WTC11 (cell line): ENCODE measurements around the gene ORM1. TPM values are rescaled to one million over a fixed set of nuclear protein-coding genes. Genes with fewer than 3 reads are reported as not detected.

ENCODE experiments used
- ATAC-seq: fragments of 200-7000 bp; cut with Tn5 transposase; 2 replicates; pipeline ENCODE4 v1.10.0; 2021; ENCODE audit warnings: mild to moderate bottlenecking, moderate library complexity
- CTCF ChIA-PET: fragments of 300-600 bp; sonication (Branson Sonifier 250); formaldehyde crosslinking; loops from one replicate; lab custom pipeline; 2021; ENCODE audit warnings: antibody characterized with exemption; lab: Charles Lee
- POLR2A ChIA-PET: fragments of 350-600 bp; sonication (Branson Sonifier 250); formaldehyde crosslinking; loops from one replicate; lab custom pipeline; 2021; ENCODE audit warnings: antibody characterized with exemption; lab: Charles Lee
- DNase-seq: peaks from one replicate; pipeline ENCODE4 v3.0.0; 2021; ENCODE audit warnings: low spot score
- H3K27ac Mint-ChIP-seq: 2 replicates; pipeline ENCODE4 v1.8.0; 2021; ENCODE audit warnings: mixed read lengths
- H3K27me3 Mint-ChIP-seq: 2 replicates; pipeline ENCODE4 v1.8.0; 2021; ENCODE audit warnings: low read depth, mild to moderate bottlenecking, moderate library complexity, mixed read lengths
- H3K36me3 Mint-ChIP-seq: 2 replicates; pipeline ENCODE4 v1.8.0; 2021; ENCODE audit warnings: mixed read lengths
- H3K4me1 Mint-ChIP-seq: 2 replicates; pipeline ENCODE4 v1.8.0; 2022; ENCODE audit warnings: mixed read lengths
- H3K4me3 Mint-ChIP-seq: 2 replicates; pipeline ENCODE4 v1.8.0; 2021; ENCODE audit warnings: mild to moderate bottlenecking, moderate library complexity, mixed read lengths
- H3K9me3 Mint-ChIP-seq: 2 replicates; pipeline ENCODE4 v1.8.0; 2021; ENCODE audit warnings: mixed read lengths
- ATF3 ChIP-seq: sonication (generic); formaldehyde crosslinking; conservative IDR thresholded peaks from 2 replicates; pipeline ENCODE4 v1.8.1; 2022; ENCODE audit warnings: mild to moderate bottlenecking, missing genetic modification reagents
- E2F1 ChIP-seq: sonication (generic); formaldehyde crosslinking; IDR thresholded peaks from 2 replicates; pipeline ENCODE4 v1.8.0; 2022; ENCODE audit warnings: mild to moderate bottlenecking, missing genetic modification reagents
- ESRRA ChIP-seq: sonication (generic); formaldehyde crosslinking; IDR thresholded peaks from 2 replicates; pipeline ENCODE4 v1.8.1; 2022; ENCODE audit warnings: mild to moderate bottlenecking, missing genetic modification reagents, borderline replicate concordance
- MYBL2 ChIP-seq: sonication (generic); formaldehyde crosslinking; IDR thresholded peaks from 2 replicates; pipeline ENCODE4 v1.8.1; 2023; ENCODE audit warnings: mild to moderate bottlenecking, moderate library complexity, missing genetic modification reagents
- NFYB ChIP-seq: sonication (generic); formaldehyde crosslinking; conservative IDR thresholded peaks from 2 replicates; pipeline ENCODE4 v1.8.0; 2022; ENCODE audit warnings: low read depth, missing genetic modification reagents
- PRDM15 ChIP-seq: sonication (generic); formaldehyde crosslinking; IDR thresholded peaks from 2 replicates; pipeline ENCODE4 v1.8.0; 2022; ENCODE audit warnings: missing genetic modification reagents
- PRRX2 ChIP-seq: fragments of 250-450 bp; sonication (Bioruptor Pico); IDR thresholded peaks from 2 replicates; pipeline ENCODE4 v1.8.0; 2021; ENCODE audit warnings: mild to moderate bottlenecking
- RORB ChIP-seq: fragments of 250-450 bp; sonication (Bioruptor Pico); IDR thresholded peaks from 2 replicates; pipeline ENCODE4 v1.9.0; 2021; ENCODE audit warnings: mild to moderate bottlenecking
- ZNF219 ChIP-seq: sonication (generic); formaldehyde crosslinking; IDR thresholded peaks from 2 replicates; pipeline ENCODE4 v1.8.0; 2023; ENCODE audit warnings: missing genetic modification reagents, mild to moderate bottlenecking, borderline replicate concordance
- ZNF232 ChIP-seq: sonication (generic); formaldehyde crosslinking; IDR thresholded peaks from 2 replicates; pipeline ENCODE4 v1.8.0; 2022; ENCODE audit warnings: mild to moderate bottlenecking, missing genetic modification reagents
- ZNF532 ChIP-seq: fragments of 250-450 bp; sonication (Bioruptor Pico); IDR thresholded peaks from 2 replicates; pipeline ENCODE4 v1.9.0; 2021; ENCODE audit warnings: mild to moderate bottlenecking, borderline replicate concordance
- total RNA-seq: library from RNA; stranded (reverse); gene quantifications from 3 replicates; pipeline ENCODE4 v1.2.3, GENCODE V29; 2021

Gene ORM1
- total RNA-seq, 1 experiment from 2014 or later = 3.9 TPM

- TF ChIP-seq E2F1 (CRISPR knock-in tag) (no peak), ZNF219 (CRISPR knock-in tag) (no peak), ZNF532 (no peak)
Measured at GRCh38 chr9:114310471-114311450, 12.1 kb upstream of the ORM1 start (continued).

GRCh38 chr9:114311571-114312512 lies 11.1 kb upstream of the ORM1 start:
- Mint-ChIP-seq H3K27ac (no peak overlapping the region), H3K36me3 (peaks cover 7% of the 10 kb centered on the region; the same call in 1 of the 2 replicates), H3K4me1 (0 out of 2 replicates have a peak, but pooled peaks cover 3% of the 10 kb centered on the region), H3K9me3 (peaks cover 5% of the 10 kb centered on the region; the same call in 1 of the 2 replicates), H3K27me3 (no peaks in the 10 kb centered on the region; the same call in 1 of the 2 replicates), H3K4me3 (no peak overlapping the region)
- TF ChIP-seq PRDM15 (CRISPR knock-in tag) (no peak), PRRX2 (CRISPR knock-in tag) (no peak), ESRRA (CRISPR knock-in tag) (no peak), ZNF232 (CRISPR knock-in tag) (no peak), ZNF219 (CRISPR knock-in tag) (no peak), NFYB (CRISPR knock-in tag) (no peak), ATF3 (CRISPR knock-in tag) (no peak), MYBL2 (no peak), RORB (CRISPR knock-in tag) (no peak)
- ATAC-seq = no peak
- no peak for DNase-seq
- POLR2A ChIA-PET = no interaction called here
- CTCF ChIA-PET = interaction anchor here (1.2 kb wide), 1 partner anchor 157 kb away, joined by 3 read pairs; the partner anchor contains the start of gene COL27A1
